Tibial artery (tissue), 4 donors: ENCODE measurements around the gene FTH1.
A peak's percentile ranks its signal among the peaks of the same experiment; 100 is the strongest.

Source experiments
- DNase-seq, 2 donors: peaks; one replicate each; pipeline ENCODE4 v3.0.0-alpha.2; 2019
- H3K27ac ChIP-seq, 2 donors: fragments of 200-600 bp; sonication (generic) in 1 of 2; 1 replicate in 1 of 2; 2 replicates in 1 of 2; pipeline ENCODE4 v1.5.1; 2018 to 2019; ENCODE audit warnings: mild to moderate bottlenecking in 1 of 2
- H3K27me3 ChIP-seq, 2 donors: fragments of 200-600 bp; sonication (generic) in 1 of 2; one replicate each; pipeline versions ENCODE4 v1.5.1 to v1.6.0; 2016 to 2019
- H3K36me3 ChIP-seq, 3 donors: fragments of 200-600 bp; sonication (generic) in 2 of 3; one replicate each; pipeline ENCODE4 v1.5.1; 2016 to 2019; ENCODE audit warnings: mild to moderate bottlenecking in 2 of 3
- H3K4me1 ChIP-seq, 4 donors: fragments of 200-600 bp; sonication (generic) in 2 of 4; 1 replicate in 3 of 4; 2 replicates in 1 of 4; pipeline ENCODE4 v1.5.1; 2016 to 2019
- H3K4me3 ChIP-seq, 2 donors: fragments of 200-600 bp; sonication (generic) in 1 of 2; 1 replicate in 1 of 2; 2 replicates in 1 of 2; pipeline ENCODE4 v1.5.1; 2018 to 2019; ENCODE audit warnings: mild to moderate bottlenecking in 2 of 2
- H3K9me3 ChIP-seq, 3 donors: fragments of 200-600 bp; sonication (generic) in 1 of 3; one replicate each; pipeline ENCODE4 v1.5.1; 2016 to 2019
- CTCF ChIP-seq, 2 experiments: fragments of 200-600 bp in 1 of 2; fragments of 450-650 bp in 1 of 2; IDR thresholded peaks; one replicate each; pipeline ENCODE4 v1.5.1; 2017 to 2019; ENCODE audit warnings: antibody characterized with exemption in 2 of 2, mild to moderate bottlenecking in 1 of 2, moderate library complexity in 1 of 2
- intact Hi-C: fragments of 100-400 bp; cut with DNase I; formaldehyde crosslinking; loops from one replicate; pipeline ENCODE4 v1.15.0; 2023; ENCODE audit warnings: low total_unique reads

Gene FTH1

GRCh38 chr11:61975638-61976419, 8.4 kb upstream of the FTH1 start:
- no peaks in the 10 kb centered on the region for H3K9me3 ChIP-seq
- intact Hi-C loops = no loop called here
- no peak overlapping the region for H3K4me3 ChIP-seq
- peak overlapping the region; percentile 98 to 100 for H3K27ac ChIP-seq
- H3K27me3 ChIP-seq = no peaks in the 10 kb centered on the region
- H3K36me3 ChIP-seq = no peaks in the 10 kb centered on the region
- peaks cover 2 to 79% (median 59%) of the 10 kb centered on the region in 4 donors for H3K4me1 ChIP-seq
- TF ChIP-seq CTCF (IDR thresholded peaks at IDR 0.05) = no peak
- peak in 1 of 2 donors; percentile 55 for DNase-seq

DNA sequence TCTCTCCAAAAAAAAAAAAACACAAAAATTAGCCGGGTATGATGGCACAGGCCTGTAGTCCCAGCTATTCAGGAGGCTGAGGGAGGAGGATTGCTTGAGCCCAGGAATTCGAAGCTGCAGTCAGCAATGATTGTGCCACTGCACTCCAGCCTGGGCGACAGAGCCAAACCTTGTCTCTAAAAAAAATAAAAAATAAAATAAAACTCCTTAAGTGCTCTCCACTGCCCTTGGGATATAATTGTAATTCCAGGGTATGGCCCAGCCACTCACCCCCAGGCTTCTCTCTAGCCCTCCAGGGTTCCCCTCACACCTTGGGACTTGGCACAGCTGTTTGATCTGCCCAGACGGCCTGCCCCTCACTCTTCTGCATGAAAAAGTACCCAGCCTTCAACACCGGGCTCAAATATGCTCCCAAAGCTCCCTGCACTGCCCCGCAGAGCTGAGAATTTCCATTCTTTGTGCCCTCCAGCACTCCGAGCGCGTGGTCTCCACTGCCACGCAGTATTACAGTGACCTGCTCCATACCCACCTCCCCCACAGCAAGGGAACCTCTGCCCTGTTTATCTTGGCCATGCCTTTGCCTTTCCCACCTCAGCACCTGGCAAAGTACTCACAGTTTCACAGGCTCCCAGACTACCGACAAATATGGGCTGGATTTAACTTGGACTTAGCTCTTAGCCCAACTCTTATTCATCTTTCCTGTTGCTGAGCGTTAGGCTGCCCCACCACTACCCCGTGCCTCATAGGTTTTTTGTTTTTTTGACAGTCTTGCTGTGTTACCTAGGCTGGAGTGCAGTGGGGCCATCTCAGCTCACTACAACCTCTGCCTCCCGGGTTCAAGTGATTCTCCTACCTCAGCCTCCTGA, 7.6 kb upstream of the FTH1 start:
- Histone ChIP-seq H3K27me3 (no peaks in the 10 kb centered on the region), H3K36me3 (no peaks in the 10 kb centered on the region), H3K4me3 (no peak overlapping the region), H3K27ac (peak overlapping the region; percentile 98 to 100), H3K4me1 (peaks cover 6 to 87% (median 67%) of the 10 kb centered on the region in 4 donors), H3K9me3 (no peaks in the 10 kb centered on the region)
- intact Hi-C loops = loop anchor here (5.0 kb wide), 1 partner anchor 132 kb away; no protein-coding TSS in a partner anchor
- TF ChIP-seq CTCF (IDR thresholded peaks at IDR 0.05) = no peak
- DNase-seq = peak in 1 of 2 donors; percentile 81

DNA sequence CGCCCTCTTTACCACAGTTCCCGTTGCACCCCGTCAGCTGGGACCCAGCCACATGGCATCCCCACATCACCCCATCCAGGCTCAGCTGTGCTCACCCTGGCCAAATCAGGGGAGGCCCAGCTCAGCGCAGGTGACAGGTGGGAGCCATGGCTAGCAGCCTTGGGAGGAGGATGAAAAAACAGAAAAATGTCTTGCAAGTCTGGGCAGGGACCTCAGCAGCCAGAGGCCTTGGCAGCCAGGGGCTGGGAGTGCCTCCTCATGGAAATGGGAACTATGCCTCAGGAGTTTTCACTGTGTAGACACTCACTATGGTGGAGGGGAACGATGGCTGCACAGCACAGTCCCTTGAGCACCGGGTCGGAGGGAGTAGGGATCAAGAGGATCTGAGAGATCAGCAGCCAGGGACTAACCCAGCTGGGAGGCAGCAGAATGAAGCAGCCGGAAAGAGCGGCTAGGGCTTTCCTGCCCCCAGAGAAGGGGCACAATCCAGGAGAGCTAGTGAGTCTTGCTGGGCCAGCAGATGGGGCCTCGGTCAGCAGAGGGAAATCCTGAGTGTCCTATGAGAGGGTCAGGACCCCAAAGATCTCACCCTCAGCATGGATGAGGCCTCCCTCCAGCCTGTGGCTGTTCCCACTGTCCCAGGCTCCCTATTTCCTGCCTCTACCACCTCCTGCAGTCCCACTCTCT, 6.2 kb upstream of the FTH1 start:
- DNase-seq = peak; percentile 49 to 76

GRCh38 chr11:61972672-61973475, 5.4 kb upstream of the FTH1 start:
- no peak for TF ChIP-seq CTCF (IDR thresholded peaks at IDR 0.05)
- peak overlapping the region in 1 of 2 donors; percentile 27 for H3K4me3 ChIP-seq

More for the DNA sequence above, 6.2 kb upstream of the FTH1 start:
- no peaks in the 10 kb centered on the region for H3K9me3 ChIP-seq
- peaks cover 6 to 94% (median 72%) of the 10 kb centered on the region in 4 donors for H3K4me1 ChIP-seq
- H3K27ac ChIP-seq = peak overlapping the region; percentile 98 to 100
- H3K36me3 ChIP-seq = no peaks in the 10 kb centered on the region
- H3K4me3 ChIP-seq = no peak overlapping the region
- TF ChIP-seq CTCF (IDR thresholded peaks at IDR 0.05) = no peak
- H3K27me3 ChIP-seq = no peaks in the 10 kb centered on the region
- intact Hi-C loops = loop anchor here (5.0 kb wide), 1 partner anchor 134 kb away; no protein-coding TSS in a partner anchor

More at GRCh38 chr11:61972672-61973475, 5.4 kb upstream of the FTH1 start:
- no peaks in the 10 kb centered on the region for H3K27me3 ChIP-seq
- peaks cover 6 to 94% (median 68%) of the 10 kb centered on the region in 4 donors for H3K4me1 ChIP-seq
- intact Hi-C loops = loop anchor here (5.0 kb wide), 1 partner anchor 134 kb away; no protein-coding TSS in a partner anchor
- peak; percentile 57 to 74 for DNase-seq
- peak overlapping the region; percentile 98 to 100 for H3K27ac ChIP-seq
- H3K36me3 ChIP-seq = no peaks in the 10 kb centered on the region
- no peaks in the 10 kb centered on the region for H3K9me3 ChIP-seq
